Testis (tissue), 3 donors: Measurements from ENCODE around the gene ATM. TPM values are rescaled to one million over a fixed set of nuclear protein-coding genes. Genes with fewer than 3 reads are reported as not detected.

Experiments
- DNase-seq: peaks from one replicate; pipeline ENCODE4 v3.0.0-alpha.2; 2019
- H3K27ac ChIP-seq, 2 donors: fragments of 200-600 bp; sonication (generic); one replicate each; pipeline ENCODE4 v1.5.1; 2019
- H3K27me3 ChIP-seq: fragments of 200-600 bp; sonication (generic); one replicate; pipeline ENCODE4 v1.5.1; 2019
- H3K36me3 ChIP-seq: fragments of 200-600 bp; sonication (generic); one replicate; pipeline ENCODE4 v1.5.1; 2017; ENCODE audit warnings: low read depth; ENCODE audit errors: missing control alignments
- H3K4me1 ChIP-seq: fragments of 200-600 bp; sonication (generic); one replicate; pipeline ENCODE4 v1.5.1; 2019
- H3K4me3 ChIP-seq, 2 donors: fragments of 200-600 bp; sonication (generic); one replicate each; pipeline ENCODE4 v1.5.1; 2017 to 2019
- H3K9me3 ChIP-seq: fragments of 200-600 bp; sonication (generic); one replicate; pipeline ENCODE4 v1.5.1; 2017
- POLR2A ChIP-seq: fragments of 450-650 bp; IDR thresholded peaks from one replicate; pipeline ENCODE4 v1.6.1; 2017; ENCODE audit warnings: antibody characterized with exemption, mild to moderate bottlenecking, moderate library complexity
- WGBS, 2 donors: methylation state at CpG; one replicate each; pipeline ENCODE4 v1.1.5; 2018; 5-methylcytosine and 5-hydroxymethylcytosine counted together
- intact Hi-C: fragments of 100-400 bp; cut with DNase I; formaldehyde crosslinking; loops from one replicate; pipeline ENCODE4 v1.15.1; 2023; ENCODE audit warnings: low total_unique reads
- polyA plus RNA-seq: library from polyadenylated mRNA; stranded (reverse); fragments of 350-450 nt; fragmentation: Illumina TruSeq; extraction: RNeasy Lipid Tissue Mini Kit (QIAGEN cat#74804); gene quantifications from one replicate; pipeline ENCODE4 v1.2.3, GENCODE V29; 2014; ENCODE audit warnings: low read depth, low replicate concordance; ENCODE audit not compliant: insufficient read depth
- total RNA-seq, 2 donors: library from RNA; depleted of rRNA; stranded (reverse); fragments of >200 nt; gene quantifications; one replicate each; pipeline ENCODE4 v1.2.3, GENCODE V29; 2016
- TF ChIP-seq, protein P1 (sequence below), 3 experiments: fragments of 450-650 bp in 2 of 3; fragments of 200-600 bp in 1 of 3; sonication (generic) in 1 of 3; IDR thresholded peaks; one replicate each; pipeline ENCODE4 v1.5.1; 2016 to 2019; ENCODE audit warnings: antibody characterized with exemption in 3 of 3, mild to moderate bottlenecking in 2 of 3, moderate library complexity in 1 of 3

Gene ATM
- total and polyA plus RNA-seq, 3 donors from 2014 or later: 19.3 to 95.4 (median 92.3) TPM

DNA sequence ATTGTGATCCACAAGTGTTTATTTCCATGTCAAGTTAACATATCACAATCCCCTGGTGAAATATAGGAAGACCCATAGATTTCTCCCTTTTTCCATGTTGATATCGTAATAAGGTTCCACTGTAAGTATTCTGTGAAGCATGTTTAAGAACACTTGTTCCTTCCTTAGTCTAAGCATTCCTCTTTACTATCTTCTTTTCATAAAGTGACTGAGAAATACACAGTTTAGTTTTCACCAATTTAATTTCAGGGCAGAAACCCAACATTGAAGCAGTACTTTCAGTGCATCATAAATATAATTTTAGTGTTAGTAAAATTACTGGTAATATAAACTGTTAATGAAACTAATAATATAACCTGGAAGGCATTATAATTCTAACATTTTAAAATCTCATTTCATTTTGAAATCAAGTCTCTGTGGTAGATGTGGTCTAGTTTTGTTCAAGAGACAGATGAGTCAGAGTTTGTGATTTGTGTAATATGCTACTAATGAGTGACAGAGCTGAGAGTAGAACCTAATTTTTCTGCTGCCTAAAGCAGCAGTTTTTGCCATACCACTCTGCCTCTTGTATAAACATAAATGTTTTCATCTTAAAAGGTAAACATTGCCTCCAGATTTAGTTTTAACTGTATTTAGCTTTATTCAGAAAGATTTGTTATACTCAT lies 79.4 kb downstream of the ATM start:
- no peak for DNase-seq
- no peak overlapping the region for H3K4me3 ChIP-seq
- H3K27me3 ChIP-seq: no peaks in the 10 kb centered on the region
- H3K36me3 ChIP-seq: no peaks in the 10 kb centered on the region
- no peaks in the 10 kb centered on the region for H3K9me3 ChIP-seq
- H3K27ac ChIP-seq: no peak overlapping the region
- TF ChIP-seq POLR2A: no peak
- TF ChIP-seq, protein P1, sequence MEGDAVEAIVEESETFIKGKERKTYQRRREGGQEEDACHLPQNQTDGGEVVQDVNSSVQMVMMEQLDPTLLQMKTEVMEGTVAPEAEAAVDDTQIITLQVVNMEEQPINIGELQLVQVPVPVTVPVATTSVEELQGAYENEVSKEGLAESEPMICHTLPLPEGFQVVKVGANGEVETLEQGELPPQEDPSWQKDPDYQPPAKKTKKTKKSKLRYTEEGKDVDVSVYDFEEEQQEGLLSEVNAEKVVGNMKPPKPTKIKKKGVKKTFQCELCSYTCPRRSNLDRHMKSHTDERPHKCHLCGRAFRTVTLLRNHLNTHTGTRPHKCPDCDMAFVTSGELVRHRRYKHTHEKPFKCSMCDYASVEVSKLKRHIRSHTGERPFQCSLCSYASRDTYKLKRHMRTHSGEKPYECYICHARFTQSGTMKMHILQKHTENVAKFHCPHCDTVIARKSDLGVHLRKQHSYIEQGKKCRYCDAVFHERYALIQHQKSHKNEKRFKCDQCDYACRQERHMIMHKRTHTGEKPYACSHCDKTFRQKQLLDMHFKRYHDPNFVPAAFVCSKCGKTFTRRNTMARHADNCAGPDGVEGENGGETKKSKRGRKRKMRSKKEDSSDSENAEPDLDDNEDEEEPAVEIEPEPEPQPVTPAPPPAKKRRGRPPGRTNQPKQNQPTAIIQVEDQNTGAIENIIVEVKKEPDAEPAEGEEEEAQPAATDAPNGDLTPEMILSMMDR (IDR thresholded peaks at IDR 0.05): no peak
- intact Hi-C loops: no loop called here
- no peaks in the 10 kb centered on the region for H3K4me1 ChIP-seq
- 95 to 97% methylated on average over 1 of the region's 1 CpG for WGBS, 2 donors

DNA sequence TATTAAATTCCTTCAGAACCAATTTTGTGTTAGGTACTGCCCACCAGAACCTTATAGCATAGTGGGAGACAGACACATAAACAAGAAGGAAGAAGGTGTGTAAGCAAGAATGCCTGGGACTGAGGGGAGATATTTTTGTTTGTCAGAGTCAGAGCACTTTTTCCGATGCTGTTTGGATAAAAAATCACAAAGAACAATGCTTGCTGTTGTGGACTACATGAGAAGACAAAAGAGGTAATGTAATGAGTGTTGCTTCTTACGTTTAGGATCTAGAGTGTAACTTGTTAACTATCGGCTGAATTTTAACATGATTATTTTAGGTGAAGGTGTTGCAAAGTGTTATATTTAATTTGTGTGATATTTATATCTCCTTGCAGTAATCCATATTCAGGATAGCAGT lies 84.9 kb downstream of the ATM start:
- Histone ChIP-seq H3K27me3 (no peaks in the 10 kb centered on the region), H3K9me3 (no peaks in the 10 kb centered on the region), H3K4me1 (no peaks in the 10 kb centered on the region), H3K27ac (no peak overlapping the region), H3K4me3 (no peak overlapping the region), H3K36me3 (no peaks in the 10 kb centered on the region)
- intact Hi-C loops: no loop called here
- TF ChIP-seq, protein P1 (IDR thresholded peaks at IDR 0.05): no peak
- TF ChIP-seq POLR2A: no peak
- no peak for DNase-seq
- 67 to 75% methylated on average over 3 of the region's 3 CpGs for WGBS, 2 donors

DNA sequence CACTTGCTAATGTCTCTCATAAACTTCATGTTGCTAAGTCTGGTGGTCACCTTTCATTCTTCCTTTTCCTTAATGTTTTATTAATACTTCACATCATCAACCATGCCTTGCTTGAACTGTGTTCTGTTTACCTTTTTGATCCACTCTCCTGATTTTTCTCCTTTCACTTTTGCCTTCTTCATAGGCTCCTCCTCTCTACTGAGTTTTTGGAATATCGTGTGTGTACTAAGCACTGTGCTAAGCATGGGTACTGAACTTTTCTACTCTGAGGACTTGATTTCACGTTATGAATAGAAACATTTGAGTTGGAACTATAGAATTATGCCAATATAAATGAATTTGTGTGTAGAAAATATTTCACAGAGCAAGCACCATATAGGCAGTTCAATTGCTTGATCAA lies 90.6 kb downstream of the ATM start:
- WGBS, 2 donors: 80 to 84% methylated on average over 2 of the region's 2 CpGs
- no peaks in the 10 kb centered on the region for H3K36me3 ChIP-seq
- no peaks in the 10 kb centered on the region for H3K4me1 ChIP-seq
- no peak for DNase-seq
- no peak overlapping the region for H3K27ac ChIP-seq
- intact Hi-C loops: no loop called here
- no peaks in the 10 kb centered on the region for H3K27me3 ChIP-seq
- TF ChIP-seq, protein P1 (IDR thresholded peaks at IDR 0.05): no peak
- no peak for TF ChIP-seq POLR2A
- H3K4me3 ChIP-seq: no peak overlapping the region
- H3K9me3 ChIP-seq: no peaks in the 10 kb centered on the region

DNA sequence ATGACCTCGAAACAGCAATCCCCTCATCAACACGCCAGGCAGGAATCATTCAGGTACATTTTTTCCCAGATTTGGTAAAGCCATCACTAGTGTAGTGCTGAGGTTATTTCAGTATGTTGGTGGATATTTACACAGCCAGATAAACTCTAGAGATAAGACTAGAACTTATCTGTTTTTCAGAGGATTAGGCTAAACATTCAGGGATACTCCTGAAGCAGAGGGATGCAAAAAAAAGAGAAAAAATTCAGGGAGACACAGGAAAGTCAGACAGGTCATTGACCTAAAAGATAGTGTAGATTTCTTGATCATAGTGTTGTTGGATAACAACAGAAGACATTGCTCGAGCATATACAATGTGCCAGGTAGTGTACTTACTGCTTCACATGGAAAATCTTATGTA lies 93.2 kb downstream of the ATM start:
- 97% methylated on average over 3 of the region's 3 CpGs for WGBS, 2 donors
- no peaks in the 10 kb centered on the region for H3K27me3 ChIP-seq

More for the DNA sequence above, 93.2 kb downstream of the ATM start:
- no peak for DNase-seq
- Histone ChIP-seq H3K27ac (no peak overlapping the region), H3K4me1 (no peaks in the 10 kb centered on the region), H3K4me3 (no peak overlapping the region), H3K9me3 (no peaks in the 10 kb centered on the region), H3K36me3 (no peaks in the 10 kb centered on the region)
- no peak for TF ChIP-seq POLR2A
- TF ChIP-seq, protein P1 (IDR thresholded peaks at IDR 0.05): no peak
- intact Hi-C loops: no loop called here
